HepG2 (cell line): ENCODE data around the gene RAB5A. TPM values are rescaled to one million over a fixed set of nuclear protein-coding genes. Genes with fewer than 3 reads are reported as not detected.

ENCODE experiments used
- ELF4 ChIP-seq: sonication (generic); formaldehyde crosslinking; IDR thresholded peaks from 2 replicates; pipeline ENCODE4 v1.5.0; 2020; ENCODE audit warnings: missing genetic modification reagents, mild to moderate bottlenecking, moderate library complexity, borderline replicate concordance
- FOXA3 ChIP-seq: IDR thresholded peaks from 2 replicates; pipeline ENCODE4 v1.6.1; 2016; ENCODE audit warnings: missing genetic modification reagents, missing compliant biosample characterization
- GATA4 ChIP-seq: sonication (generic); IDR thresholded peaks from 2 replicates; pipeline ENCODE4 v1.6.1; 2016; ENCODE audit warnings: antibody characterized with exemption, low read depth, borderline replicate concordance
- GATAD2A ChIP-seq: IDR thresholded peaks from 2 replicates; pipeline ENCODE4 v1.6.1; 2016
- HMGA1 ChIP-seq: sonication (generic); formaldehyde crosslinking; conservative IDR thresholded peaks from 2 replicates; pipeline ENCODE4 v1.4.0; 2020; ENCODE audit warnings: missing genetic modification reagents
- SAFB2 ChIP-seq: sonication (generic); formaldehyde crosslinking; IDR thresholded peaks from 2 replicates; pipeline ENCODE4 v1.5.1; 2020; ENCODE audit warnings: missing genetic modification reagents, low read depth, mild to moderate bottlenecking, borderline replicate concordance
- ZEB1 ChIP-seq: IDR thresholded peaks from 2 replicates; pipeline ENCODE4 v1.6.1; 2012; ENCODE audit warnings: mild to moderate bottlenecking, low read depth, inconsistent platforms; ENCODE audit not compliant: insufficient replicate concordance
- ZNF850 ChIP-seq: sonication (generic); formaldehyde crosslinking; conservative IDR thresholded peaks from 2 replicates; pipeline ENCODE4 v1.9.0; 2021; ENCODE audit warnings: mild to moderate bottlenecking, missing genetic modification reagents
- polyA plus RNA-seq, 8 experiments: library from polyadenylated mRNA; depleted of rRNA in 3 of 8; stranded (reverse) in 7 of 8; unstranded in 1 of 8; fragments of >200 nt; fragmentation: Illumina TruSeq in 4 of 8; extraction: Trizol in 4 of 8; gene quantifications; 2 replicates each; pipeline versions ENCODE4 v1.2.1 to v1.2.3, GENCODE V29; 2011 to 2016; ENCODE audit warnings: low read depth in 4 of 8, missing spikeins in 1 of 8, mixed read lengths in 1 of 8; ENCODE audit not compliant: insufficient read depth in 1 of 8
- total RNA-seq, 5 experiments: library from RNA; depleted of rRNA; stranded (reverse); fragments of >200 nt; fragmentation: Illumina TruSeq; extraction: Trizol; gene quantifications; 2 replicates each; pipeline ENCODE4 v1.2.3, GENCODE V29; 2016; ENCODE audit warnings: low read depth in 1 of 5
- TF ChIP-seq, protein P1 (sequence below), 2 experiments: sonication (generic) in 1 of 2; formaldehyde crosslinking in 1 of 2; IDR thresholded peaks; 2 replicates each; pipeline versions ENCODE4 v1.6.1 to v1.9.0; 2014 to 2022; ENCODE audit warnings: antibody characterized with exemption in 1 of 2, borderline replicate concordance in 1 of 2, inconsistent platforms in 1 of 2, low read depth in 1 of 2, missing genetic modification reagents in 1 of 2
- TF ChIP-seq, protein P2 (sequence below): sonication (generic); formaldehyde crosslinking; IDR thresholded peaks from 2 replicates; pipeline ENCODE4 v1.4.0; 2020; ENCODE audit warnings: low read depth, mild to moderate bottlenecking, missing genetic modification reagents
- TF ChIP-seq, protein P3 (sequence below), 2 experiments: sonication (generic) in 1 of 2; formaldehyde crosslinking in 1 of 2; IDR thresholded peaks; 2 replicates each; pipeline versions ENCODE4 v1.4.0 to v1.6.1; 2016 to 2020; ENCODE audit warnings: borderline replicate concordance in 1 of 2, low read depth in 1 of 2, mild to moderate bottlenecking in 1 of 2, missing genetic modification reagents in 1 of 2
- TF ChIP-seq, protein P4 (sequence below): sonication (generic); formaldehyde crosslinking; IDR thresholded peaks from 2 replicates; pipeline ENCODE4 v1.4.0; 2020; ENCODE audit warnings: missing genetic modification reagents, mild to moderate bottlenecking, borderline replicate concordance

The RAB5A gene
- total and polyA plus RNA-seq, 2 of the 13 experiments (the other 11 are each of a cell fraction or from before 2014, with no cell fraction given) = 16.0 to 27.1 TPM

DNA sequence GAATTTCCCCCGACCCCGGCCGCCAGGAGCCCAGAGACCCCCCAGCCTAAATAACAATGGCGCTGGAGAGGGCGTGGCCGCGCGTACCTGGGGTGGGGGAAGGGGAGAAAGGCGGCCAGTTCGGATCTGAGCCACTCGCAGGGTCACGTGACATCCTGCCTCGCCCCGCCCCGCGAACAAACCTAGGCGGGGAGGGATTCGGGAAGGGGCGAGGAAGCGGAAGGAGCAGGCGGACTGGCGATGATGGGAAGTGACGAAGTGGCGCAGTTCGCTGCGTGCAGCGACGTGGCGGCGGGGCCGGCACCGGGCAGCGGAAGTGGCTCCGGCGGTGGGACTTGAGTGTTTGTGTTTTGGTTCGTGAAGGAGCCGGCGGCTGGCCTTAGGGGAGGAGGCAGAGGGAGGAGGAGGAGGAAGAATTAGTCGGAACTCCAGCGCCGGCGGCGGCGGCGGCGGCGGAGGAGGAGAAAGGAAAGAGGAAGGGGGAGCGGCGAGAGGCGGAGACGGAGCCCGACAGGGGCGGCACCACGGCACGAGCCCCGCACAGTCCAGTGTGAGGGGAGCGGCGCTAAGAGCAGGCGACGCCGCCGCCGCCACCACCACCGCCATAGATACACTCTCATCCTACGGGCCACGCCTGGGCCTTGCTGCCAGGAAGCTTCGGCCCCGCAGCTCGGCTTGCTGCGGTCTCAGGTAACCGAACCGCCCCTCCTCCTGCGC is at the start of gene RAB5A (continued):
- TF ChIP-seq, protein P1, sequence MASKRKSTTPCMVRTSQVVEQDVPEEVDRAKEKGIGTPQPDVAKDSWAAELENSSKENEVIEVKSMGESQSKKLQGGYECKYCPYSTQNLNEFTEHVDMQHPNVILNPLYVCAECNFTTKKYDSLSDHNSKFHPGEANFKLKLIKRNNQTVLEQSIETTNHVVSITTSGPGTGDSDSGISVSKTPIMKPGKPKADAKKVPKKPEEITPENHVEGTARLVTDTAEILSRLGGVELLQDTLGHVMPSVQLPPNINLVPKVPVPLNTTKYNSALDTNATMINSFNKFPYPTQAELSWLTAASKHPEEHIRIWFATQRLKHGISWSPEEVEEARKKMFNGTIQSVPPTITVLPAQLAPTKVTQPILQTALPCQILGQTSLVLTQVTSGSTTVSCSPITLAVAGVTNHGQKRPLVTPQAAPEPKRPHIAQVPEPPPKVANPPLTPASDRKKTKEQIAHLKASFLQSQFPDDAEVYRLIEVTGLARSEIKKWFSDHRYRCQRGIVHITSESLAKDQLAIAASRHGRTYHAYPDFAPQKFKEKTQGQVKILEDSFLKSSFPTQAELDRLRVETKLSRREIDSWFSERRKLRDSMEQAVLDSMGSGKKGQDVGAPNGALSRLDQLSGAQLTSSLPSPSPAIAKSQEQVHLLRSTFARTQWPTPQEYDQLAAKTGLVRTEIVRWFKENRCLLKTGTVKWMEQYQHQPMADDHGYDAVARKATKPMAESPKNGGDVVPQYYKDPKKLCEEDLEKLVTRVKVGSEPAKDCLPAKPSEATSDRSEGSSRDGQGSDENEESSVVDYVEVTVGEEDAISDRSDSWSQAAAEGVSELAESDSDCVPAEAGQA (IDR thresholded peaks at IDR 0.05; ENCODE audit: low read depth) = peak; percentile 95
- TF ChIP-seq, protein P1 (CRISPR knock-in tag; IDR thresholded peaks at IDR 0.05; ENCODE audit: borderline replicate concordance) = no peak
- no peak for TF ChIP-seq GATA4
- no peak for TF ChIP-seq ZNF850 (CRISPR knock-in tag)
- TF ChIP-seq HMGA1 (CRISPR knock-in tag) = no peak
- TF ChIP-seq FOXA3 (CRISPR knock-in tag) = peak; percentile 74
- peak; percentile 87; the same call in 1 of the 2 replicates for TF ChIP-seq ELF4 (CRISPR knock-in tag)
- TF ChIP-seq, protein P2, sequence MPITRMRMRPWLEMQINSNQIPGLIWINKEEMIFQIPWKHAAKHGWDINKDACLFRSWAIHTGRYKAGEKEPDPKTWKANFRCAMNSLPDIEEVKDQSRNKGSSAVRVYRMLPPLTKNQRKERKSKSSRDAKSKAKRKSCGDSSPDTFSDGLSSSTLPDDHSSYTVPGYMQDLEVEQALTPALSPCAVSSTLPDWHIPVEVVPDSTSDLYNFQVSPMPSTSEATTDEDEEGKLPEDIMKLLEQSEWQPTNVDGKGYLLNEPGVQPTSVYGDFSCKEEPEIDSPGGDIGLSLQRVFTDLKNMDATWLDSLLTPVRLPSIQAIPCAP (CRISPR knock-in tag) = no peak
- peak; percentile 86 for TF ChIP-seq ZEB1
- peak; percentile 57 for TF ChIP-seq GATAD2A (CRISPR knock-in tag)
- TF ChIP-seq, protein P3, sequence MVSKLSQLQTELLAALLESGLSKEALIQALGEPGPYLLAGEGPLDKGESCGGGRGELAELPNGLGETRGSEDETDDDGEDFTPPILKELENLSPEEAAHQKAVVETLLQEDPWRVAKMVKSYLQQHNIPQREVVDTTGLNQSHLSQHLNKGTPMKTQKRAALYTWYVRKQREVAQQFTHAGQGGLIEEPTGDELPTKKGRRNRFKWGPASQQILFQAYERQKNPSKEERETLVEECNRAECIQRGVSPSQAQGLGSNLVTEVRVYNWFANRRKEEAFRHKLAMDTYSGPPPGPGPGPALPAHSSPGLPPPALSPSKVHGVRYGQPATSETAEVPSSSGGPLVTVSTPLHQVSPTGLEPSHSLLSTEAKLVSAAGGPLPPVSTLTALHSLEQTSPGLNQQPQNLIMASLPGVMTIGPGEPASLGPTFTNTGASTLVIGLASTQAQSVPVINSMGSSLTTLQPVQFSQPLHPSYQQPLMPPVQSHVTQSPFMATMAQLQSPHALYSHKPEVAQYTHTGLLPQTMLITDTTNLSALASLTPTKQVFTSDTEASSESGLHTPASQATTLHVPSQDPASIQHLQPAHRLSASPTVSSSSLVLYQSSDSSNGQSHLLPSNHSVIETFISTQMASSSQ (IDR thresholded peaks at IDR 0.05; ENCODE audit: low read depth) = no peak
- TF ChIP-seq, protein P3 (CRISPR knock-in tag; IDR thresholded peaks at IDR 0.05; ENCODE audit: borderline replicate concordance) = no peak
- TF ChIP-seq, protein P4, sequence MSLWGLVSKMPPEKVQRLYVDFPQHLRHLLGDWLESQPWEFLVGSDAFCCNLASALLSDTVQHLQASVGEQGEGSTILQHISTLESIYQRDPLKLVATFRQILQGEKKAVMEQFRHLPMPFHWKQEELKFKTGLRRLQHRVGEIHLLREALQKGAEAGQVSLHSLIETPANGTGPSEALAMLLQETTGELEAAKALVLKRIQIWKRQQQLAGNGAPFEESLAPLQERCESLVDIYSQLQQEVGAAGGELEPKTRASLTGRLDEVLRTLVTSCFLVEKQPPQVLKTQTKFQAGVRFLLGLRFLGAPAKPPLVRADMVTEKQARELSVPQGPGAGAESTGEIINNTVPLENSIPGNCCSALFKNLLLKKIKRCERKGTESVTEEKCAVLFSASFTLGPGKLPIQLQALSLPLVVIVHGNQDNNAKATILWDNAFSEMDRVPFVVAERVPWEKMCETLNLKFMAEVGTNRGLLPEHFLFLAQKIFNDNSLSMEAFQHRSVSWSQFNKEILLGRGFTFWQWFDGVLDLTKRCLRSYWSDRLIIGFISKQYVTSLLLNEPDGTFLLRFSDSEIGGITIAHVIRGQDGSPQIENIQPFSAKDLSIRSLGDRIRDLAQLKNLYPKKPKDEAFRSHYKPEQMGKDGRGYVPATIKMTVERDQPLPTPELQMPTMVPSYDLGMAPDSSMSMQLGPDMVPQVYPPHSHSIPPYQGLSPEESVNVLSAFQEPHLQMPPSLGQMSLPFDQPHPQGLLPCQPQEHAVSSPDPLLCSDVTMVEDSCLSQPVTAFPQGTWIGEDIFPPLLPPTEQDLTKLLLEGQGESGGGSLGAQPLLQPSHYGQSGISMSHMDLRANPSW (CRISPR knock-in tag) = no peak
- 0 out of 2 replicates have a peak, but pooled peaks have one; percentile 33 for TF ChIP-seq SAFB2
